SK-N-SH (cell line): Measurements from ENCODE around the gene EGFLAM. TPM values are rescaled to one million over a fixed set of nuclear protein-coding genes. Genes with fewer than 3 reads are reported as not detected.

Experiments used
- CTCF ChIA-PET: fragments of 300-600, 350-600 bp; formaldehyde crosslinking; extraction: SDS; loops from one replicate; lab custom pipeline; 2021; lab: Yijun Ruan, JAX
- POLR2A ChIA-PET: fragments of 350-600 bp; sonication (Branson Sonifier 250); formaldehyde crosslinking; extraction: SDS; loops from one replicate; lab custom pipeline; 2020; ENCODE audit warnings: antibody characterized with exemption, inconsistent platforms; lab: Yijun Ruan, JAX
- DNase-seq: peaks from one replicate; pipeline ENCODE4 v3.0.0; 2012
- H2AFZ ChIP-seq: fragments of 200-600 bp; sonication (generic); 2 replicates; pipeline ENCODE4 v1.8.1; 2016; ENCODE audit warnings: antibody characterized with exemption, mild to moderate bottlenecking, low read depth
- H3F3A ChIP-seq: fragments of 200-600 bp; sonication (generic); replicated peaks from 2 replicates; pipeline ENCODE3; 2016; ENCODE audit warnings: antibody characterized with exemption, mild to moderate bottlenecking; ENCODE audit not compliant: insufficient read depth
- H3K27ac ChIP-seq, 2 experiments: fragments of 200-500 bp in 1 of 2; fragments of 200-600 bp in 1 of 2; sonication (Bioruptor generic) in 1 of 2; sonication (generic), shearing (Covaris generic) in 1 of 2; 2 replicates each; pipeline versions ENCODE4 v1.5.1 to v1.6.1; 2014 to 2016; ENCODE audit warnings: low read depth in 2 of 2, inconsistent platforms in 1 of 2, low read length in 1 of 2, mild to moderate bottlenecking in 1 of 2, mixed read lengths in 1 of 2
- H3K27me3 ChIP-seq: fragments of 200-600 bp; sonication (generic), shearing (Covaris generic); 2 replicates; pipeline ENCODE4 v1.6.1; 2016; ENCODE audit warnings: mixed run types; ENCODE audit not compliant: insufficient read depth
- H3K36me3 ChIP-seq, 2 experiments: fragments of 200-500 bp in 1 of 2; fragments of 200-600 bp in 1 of 2; sonication (Bioruptor generic) in 1 of 2; sonication (generic) in 1 of 2; replicated peaks in 1 of 2; 2 replicates each; pipeline versions ENCODE3 to v1.5.1; 2014 to 2016; ENCODE audit warnings: low read length in 1 of 2, mild to moderate bottlenecking in 1 of 2; ENCODE audit not compliant: insufficient read depth in 2 of 2, control insufficient read depth in 1 of 2
- H3K4me1 ChIP-seq, 2 experiments: fragments of 200-500 bp in 1 of 2; fragments of 200-600 bp in 1 of 2; sonication (Bioruptor generic) in 1 of 2; sonication (generic), shearing (Covaris generic) in 1 of 2; 2 replicates each; pipeline versions ENCODE4 v1.5.1 to v1.6.1; 2014 to 2016; ENCODE audit warnings: low read depth in 1 of 2, low read length in 1 of 2, mixed run types in 1 of 2; ENCODE audit not compliant: insufficient read depth in 2 of 2, control insufficient read depth in 1 of 2
- H3K4me2 ChIP-seq: fragments of 200-600 bp; sonication (generic), shearing (Covaris generic); 2 replicates; pipeline ENCODE4 v1.6.1; 2017; ENCODE audit warnings: mixed run types
- H3K4me3 ChIP-seq, 2 experiments: fragments of 200-500 bp in 1 of 2; fragments of 200-600 bp in 1 of 2; sonication (Bioruptor generic) in 1 of 2; sonication (generic), shearing (Covaris generic) in 1 of 2; 2 replicates each; pipeline versions ENCODE4 v1.5.1 to v1.8.1; 2014 to 2016; ENCODE audit warnings: low read depth in 2 of 2, inconsistent platforms in 1 of 2, low read length in 1 of 2, mild to moderate bottlenecking in 1 of 2, mixed read lengths in 1 of 2, moderate library complexity in 1 of 2
- H3K79me2 ChIP-seq: fragments of 200-600 bp; sonication (generic); 2 replicates; pipeline ENCODE4 v1.8.1; 2017; ENCODE audit warnings: mild to moderate bottlenecking; ENCODE audit not compliant: insufficient read depth
- H3K9ac ChIP-seq: fragments of 200-600 bp; sonication (generic); 2 replicates; pipeline ENCODE4 v1.6.1; 2017; ENCODE audit warnings: mixed run types
- H3K9me2 ChIP-seq: fragments of 200-600 bp; sonication (generic); 2 replicates; pipeline ENCODE4 v1.6.1; 2017; ENCODE audit warnings: mixed run types
- H3K9me3 ChIP-seq: fragments of 200-600 bp; sonication (generic); 2 replicates; pipeline ENCODE4 v1.6.1; 2017; ENCODE audit warnings: mixed run types, mild to moderate bottlenecking, moderate library complexity
- H4K20me1 ChIP-seq: fragments of 200-600 bp; sonication (generic); 2 replicates; pipeline ENCODE4 v1.6.1; 2017; ENCODE audit warnings: mild to moderate bottlenecking, mixed run types; ENCODE audit not compliant: insufficient read depth
- IRF3 ChIP-seq: fragments of 150-350 bp; IDR thresholded peaks from 2 replicates; pipeline ENCODE4 v1.6.1; 2016; ENCODE audit warnings: mild to moderate bottlenecking, low read depth, low read length
- MXI1 ChIP-seq: IDR thresholded peaks from 2 replicates; pipeline ENCODE4 v1.6.1; 2012; ENCODE audit warnings: mild to moderate bottlenecking, low read depth, low read length, improper control_type of control experiment
- NRF1 ChIP-seq: IDR thresholded peaks from 2 replicates; pipeline ENCODE4 v1.6.1; 2012; ENCODE audit warnings: low read depth, mild to moderate bottlenecking, low read length
- POLR2AphosphoS5 ChIP-seq: IDR thresholded peaks from 2 replicates; pipeline ENCODE4 v1.6.1; 2012; ENCODE audit warnings: low read depth, low read length
- REST ChIP-seq: IDR thresholded peaks from 2 replicates; pipeline ENCODE4 v1.6.1; 2012; ENCODE audit warnings: mild to moderate bottlenecking, low read depth, low read length, moderate library complexity
- SMC3 ChIP-seq: IDR thresholded peaks from 2 replicates; pipeline ENCODE4 v1.6.1; 2012; ENCODE audit warnings: low read depth, low read length, improper control_type of control experiment
- TEAD4 ChIP-seq: IDR thresholded peaks from 2 replicates; pipeline ENCODE4 v1.4.0; 2012; ENCODE audit warnings: mild to moderate bottlenecking, borderline replicate concordance; ENCODE audit not compliant: insufficient read depth
- USF2 ChIP-seq: fragments of 150-350 bp; IDR thresholded peaks from 2 replicates; pipeline ENCODE4 v1.6.1; 2017; ENCODE audit warnings: antibody characterized with exemption, low read length, low read depth, borderline replicate concordance
- ZBTB33 ChIP-seq: IDR thresholded peaks from 2 replicates; pipeline ENCODE4 v1.4.0; 2012; ENCODE audit warnings: low read depth, borderline replicate concordance
- WGBS: methylation state at CpG from one replicate; pipeline ENCODE4 v1.1.6; 2017; ENCODE audit warnings: low lambda C conversion rate; 5-methylcytosine and 5-hydroxymethylcytosine counted together
- polyA plus RNA-seq, 3 experiments: library from polyadenylated mRNA; depleted of rRNA; stranded (reverse); fragments of >200 nt; gene quantifications; 2 replicates each; pipeline ENCODE4 v1.2.3, GENCODE V29; 2012

Gene EGFLAM
- polyA plus RNA-seq, 1 of the 3 experiments (the other 2 are of a cell fraction): 0.05 TPM

GRCh38 chr5:38451074-38451725 is 192.8 kb downstream of the EGFLAM start:
- Histone ChIP-seq H2AFZ (no peak overlapping the region), H3K4me1 (peaks cover 0 to 5% of the 10 kb centered on the region in 2 experiments; a peak in 1 of 4 replicates), H3K9me3 (no peaks in the 10 kb centered on the region), H3K27me3 (no peaks in the 10 kb centered on the region), H3F3A (no peaks in the 10 kb centered on the region), H3K36me3 (no peaks in the 10 kb centered on the region), H3K79me2 (no peaks in the 10 kb centered on the region), H3K9me2 (no peaks in the 10 kb centered on the region), H3K4me3 (no peak overlapping the region), H3K9ac (no peak overlapping the region), H3K27ac (no peak overlapping the region), H3K4me2 (no peak overlapping the region), H4K20me1 (no peaks in the 10 kb centered on the region)
- WGBS: 91% methylated on average over 9 of the region's 9 CpGs
- no peak for DNase-seq
- POLR2A ChIA-PET: no interaction called here
- no peak for TF ChIP-seq MXI1
- TF ChIP-seq SMC3: no peak
- TF ChIP-seq ZBTB33: no peak
- no peak for TF ChIP-seq POLR2AphosphoS5
- CTCF ChIA-PET: interaction anchor here (1.9 to 7.9 kb wide), 3 partner anchors 9 to 358 kb away, joined by 5 to 58 read pairs (median 22); no protein-coding TSS in a partner anchor

GRCh38 chr5:38452201-38452600 is 193.8 kb downstream of the EGFLAM start:
- Histone ChIP-seq H3K4me1 (peaks cover 0 to 6% of the 10 kb centered on the region in 2 experiments; a peak in 2 of 4 replicates), H2AFZ (no peak overlapping the region), H3K79me2 (no peaks in the 10 kb centered on the region), H3F3A (no peaks in the 10 kb centered on the region), H3K27ac (no peak overlapping the region), H3K9me3 (no peaks in the 10 kb centered on the region), H3K9ac (no peak overlapping the region), H4K20me1 (no peaks in the 10 kb centered on the region), H3K36me3 (no peaks in the 10 kb centered on the region), H3K4me2 (no peak overlapping the region), H3K9me2 (no peaks in the 10 kb centered on the region), H3K4me3 (no peak overlapping the region), H3K27me3 (no peaks in the 10 kb centered on the region)
- ChIA-PET POLR2A (no interaction called here), CTCF (interaction anchor here (1.1 to 7.9 kb wide), 4 partner anchors 10 to 357 kb away, joined by 3 to 58 read pairs (median 14); no protein-coding TSS in a partner anchor)
- 92% methylated on average over 4 of the region's 4 CpGs for WGBS
- DNase-seq: no peak
- TF ChIP-seq IRF3: no peak
- TF ChIP-seq MXI1: no peak
- no peak for TF ChIP-seq NRF1
- no peak for TF ChIP-seq USF2
- no peak for TF ChIP-seq TEAD4
- TF ChIP-seq REST: no peak
